Transverse colon (tissue), 4 donors: ENCODE data around the gene ZNF319. TPM values are rescaled to one million over a fixed set of nuclear protein-coding genes. Genes with fewer than 3 reads are reported as not detected.

Source experiments
- DNase-seq: peaks from one replicate; pipeline ENCODE4 v3.0.0-alpha.2; 2019
- H3K27ac ChIP-seq, 4 donors: fragments of 200-600 bp; sonication (generic); 2 replicates each; pipeline ENCODE4 v1.5.1; 2016 to 2018; ENCODE audit warnings: inconsistent platforms in 4 of 4
- H3K27me3 ChIP-seq: fragments of 200-600 bp; sonication (generic); 2 replicates; pipeline ENCODE4 v1.5.1; 2017; ENCODE audit warnings: inconsistent platforms
- H3K36me3 ChIP-seq, 4 donors: fragments of 200-600 bp; sonication (generic); 2 replicates each; pipeline ENCODE4 v1.5.1; 2017 to 2019; ENCODE audit warnings: inconsistent platforms in 4 of 4
- H3K4me1 ChIP-seq, 4 donors: fragments of 200-600 bp; sonication (generic); 2 replicates each; pipeline ENCODE4 v1.5.1; 2017 to 2020; ENCODE audit warnings: inconsistent platforms in 4 of 4
- H3K4me3 ChIP-seq, 4 donors: fragments of 200-600 bp; sonication (generic); 1 replicate in 1 of 4; 2 replicates in 3 of 4; pipeline versions ENCODE4 v1.5.1 to v1.6.1; 2017 to 2019; ENCODE audit warnings: inconsistent platforms in 4 of 4
- H3K9me3 ChIP-seq, 2 donors: fragments of 200-600 bp; sonication (generic); 2 replicates each; pipeline ENCODE4 v1.5.1; 2017 to 2019; ENCODE audit warnings: inconsistent platforms in 2 of 2
- EP300 ChIP-seq: sonication (generic); formaldehyde crosslinking; IDR thresholded peaks from one replicate; pipeline ENCODE4 v1.6.1; 2017; ENCODE audit warnings: antibody characterized with exemption, low read depth
- POLR2A ChIP-seq: fragments of 450-650 bp; IDR thresholded peaks from one replicate; pipeline ENCODE4 v1.6.1; 2016; ENCODE audit warnings: antibody characterized with exemption, mild to moderate bottlenecking, moderate library complexity
- POLR2AphosphoS5 ChIP-seq, 3 donors: sonication (generic); formaldehyde crosslinking; IDR thresholded peaks; one replicate each; pipeline ENCODE4 v1.6.1; 2016; ENCODE audit warnings: antibody characterized with exemption in 3 of 3
- WGBS, 2 donors: methylation state at CpG; one replicate each; pipeline ENCODE4 v1.1.5; 2018; ENCODE audit warnings: low coverage in 1 of 2; 5-methylcytosine and 5-hydroxymethylcytosine counted together
- in situ Hi-C, 4 donors: fragments of 200-750 bp; cut with MboI; loops; one replicate each; pipeline versions ENCODE4 v1.15.0 to v1.15.1; 2017; ENCODE audit warnings: low sequenced_read_pairs in 3 of 4, low pct_ligation_motif_present in 1 of 4, low pct_unique_long_range_greater_than_20kb in 1 of 4
- intact Hi-C: fragments of 100-400 bp; cut with DNase I; formaldehyde crosslinking; loops from one replicate; pipeline ENCODE4 v1.15.1; 2023; ENCODE audit warnings: low total_unique reads
- total RNA-seq, 4 donors: library from RNA; depleted of rRNA; stranded (reverse); fragments of >200 nt; gene quantifications; one replicate each; pipeline ENCODE4 v1.1.0, GENCODE V29; 2016
- TF ChIP-seq, protein P1 (sequence below), 5 experiments: fragments of 200-600 bp in 3 of 5; fragments of 450-650 bp in 2 of 5; sonication (generic) in 3 of 5; IDR thresholded peaks; 1 replicate in 2 of 5; 2 replicates in 3 of 5; pipeline ENCODE4 v1.5.1; 2016 to 2017; ENCODE audit warnings: antibody characterized with exemption in 5 of 5, inconsistent platforms in 3 of 5, mild to moderate bottlenecking in 2 of 5, moderate library complexity in 1 of 5

Gene ZNF319
- total RNA-seq, 4 donors from 2014 or later: 6.4 to 11.6 (median 6.5) TPM

DNA sequence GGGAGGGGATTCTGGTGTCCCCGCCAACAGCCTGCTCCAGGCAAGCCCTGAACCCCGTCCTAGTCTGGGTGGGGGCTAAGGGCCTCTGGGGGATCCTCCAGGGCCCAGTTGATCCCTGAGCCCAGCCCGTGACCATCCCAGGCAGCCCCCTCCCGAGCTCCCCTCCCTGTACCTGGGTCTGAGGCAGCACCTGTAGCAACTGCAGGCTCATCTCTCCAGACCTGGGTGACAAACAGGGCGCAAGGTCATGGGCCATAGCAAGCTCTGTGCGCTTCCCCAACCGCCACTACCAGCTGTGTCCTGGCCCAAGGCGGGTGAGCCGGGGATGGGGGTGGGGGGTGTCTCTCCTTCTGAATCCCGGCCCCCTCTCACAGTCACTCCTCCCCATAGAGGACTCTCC lies 40.2 kb downstream of the ZNF319 start:
- Histone ChIP-seq H3K9me3 (no peaks in the 10 kb centered on the region), H3K4me3 (no peak overlapping the region), H3K4me1 (no peaks in the 10 kb centered on the region), H3K27me3 (no peaks in the 10 kb centered on the region), H3K36me3 (no peaks in the 10 kb centered on the region), H3K27ac (no peak overlapping the region)
- WGBS, 2 donors: 99% methylated on average over 8 of the region's 10 CpGs; no CpG with 5 or more reads in 1 of the 2 donors
- no peak for TF ChIP-seq POLR2AphosphoS5 (IDR thresholded peaks at IDR 0.05)
- TF ChIP-seq, protein P1, sequence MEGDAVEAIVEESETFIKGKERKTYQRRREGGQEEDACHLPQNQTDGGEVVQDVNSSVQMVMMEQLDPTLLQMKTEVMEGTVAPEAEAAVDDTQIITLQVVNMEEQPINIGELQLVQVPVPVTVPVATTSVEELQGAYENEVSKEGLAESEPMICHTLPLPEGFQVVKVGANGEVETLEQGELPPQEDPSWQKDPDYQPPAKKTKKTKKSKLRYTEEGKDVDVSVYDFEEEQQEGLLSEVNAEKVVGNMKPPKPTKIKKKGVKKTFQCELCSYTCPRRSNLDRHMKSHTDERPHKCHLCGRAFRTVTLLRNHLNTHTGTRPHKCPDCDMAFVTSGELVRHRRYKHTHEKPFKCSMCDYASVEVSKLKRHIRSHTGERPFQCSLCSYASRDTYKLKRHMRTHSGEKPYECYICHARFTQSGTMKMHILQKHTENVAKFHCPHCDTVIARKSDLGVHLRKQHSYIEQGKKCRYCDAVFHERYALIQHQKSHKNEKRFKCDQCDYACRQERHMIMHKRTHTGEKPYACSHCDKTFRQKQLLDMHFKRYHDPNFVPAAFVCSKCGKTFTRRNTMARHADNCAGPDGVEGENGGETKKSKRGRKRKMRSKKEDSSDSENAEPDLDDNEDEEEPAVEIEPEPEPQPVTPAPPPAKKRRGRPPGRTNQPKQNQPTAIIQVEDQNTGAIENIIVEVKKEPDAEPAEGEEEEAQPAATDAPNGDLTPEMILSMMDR (IDR thresholded peaks at IDR 0.05): no peak
- TF ChIP-seq EP300: no peak
- no peak for TF ChIP-seq POLR2A
- intact Hi-C loops (no loop called here), in situ Hi-C loops (no loop called here)
- DNase-seq: no peak

DNA sequence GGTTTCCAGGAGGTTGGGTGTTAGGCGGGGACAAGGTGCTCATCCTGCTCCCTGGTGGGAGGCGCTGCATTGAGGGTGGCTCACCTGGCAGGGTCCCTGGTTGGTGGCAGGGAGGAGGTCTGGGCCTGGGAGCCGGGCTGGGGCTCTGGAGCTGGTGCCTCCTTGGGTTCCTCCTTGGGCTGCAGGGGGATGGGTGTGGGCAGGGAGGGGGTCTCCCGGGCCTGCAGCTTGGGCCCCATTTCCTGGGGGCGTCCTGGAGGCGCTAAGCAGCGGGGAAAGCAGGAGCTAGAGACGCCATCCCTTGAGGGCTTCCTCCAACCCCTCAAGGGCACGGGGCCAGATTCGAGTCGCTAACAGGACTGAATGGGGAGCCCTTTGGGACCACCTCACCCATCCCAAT lies 40.7 kb downstream of the ZNF319 start:
- Histone ChIP-seq H3K27me3 (no peaks in the 10 kb centered on the region), H3K4me1 (no peaks in the 10 kb centered on the region), H3K27ac (no peak overlapping the region), H3K9me3 (no peaks in the 10 kb centered on the region), H3K4me3 (no peak overlapping the region), H3K36me3 (no peaks in the 10 kb centered on the region)
- in situ Hi-C loops: no loop called here
- 89% methylated on average over 10 of the region's 11 CpGs; no CpG with 5 or more reads in 1 of the 2 donors for WGBS, 2 donors
- intact Hi-C loops: no loop called here
- no peak for DNase-seq
- TF ChIP-seq POLR2AphosphoS5 (IDR thresholded peaks at IDR 0.05): no peak
- TF ChIP-seq POLR2A: no peak
- TF ChIP-seq, protein P1 (IDR thresholded peaks at IDR 0.05): no peak
- no peak for TF ChIP-seq EP300

- in situ Hi-C loops: no loop called here
- no peaks in the 10 kb centered on the region for H3K9me3 ChIP-seq
- DNase-seq: no peak
- H3K27ac ChIP-seq: no peak overlapping the region
- H3K4me3 ChIP-seq: no peak overlapping the region
- WGBS, 2 donors: 85 to 90% methylated on average over 3 to 8 of the region's 8 CpGs
- no peaks in the 10 kb centered on the region for H3K27me3 ChIP-seq
- H3K4me1 ChIP-seq: no peaks in the 10 kb centered on the region
- no peaks in the 10 kb centered on the region for H3K36me3 ChIP-seq
- TF ChIP-seq POLR2AphosphoS5 (IDR thresholded peaks at IDR 0.05) (no peak), POLR2A (no peak), EP300 (no peak)
- TF ChIP-seq, protein P1 (IDR thresholded peaks at IDR 0.05): no peak
- intact Hi-C loops: no loop called here
These were observed 41.4 kb downstream of the ZNF319 start for GRCh38 chr16:57959121-57959520.

GRCh38 chr16:57958544-57958943 lies 41.9 kb downstream of the ZNF319 start:
- no peak for DNase-seq
- no peak overlapping the region for H3K4me3 ChIP-seq
- no peaks in the 10 kb centered on the region for H3K36me3 ChIP-seq
- H3K27me3 ChIP-seq: no peaks in the 10 kb centered on the region
- H3K9me3 ChIP-seq: no peaks in the 10 kb centered on the region
- no peaks in the 10 kb centered on the region for H3K4me1 ChIP-seq
- TF ChIP-seq POLR2AphosphoS5 (IDR thresholded peaks at IDR 0.05) (no peak), EP300 (no peak), POLR2A (no peak)
- TF ChIP-seq, protein P1 (IDR thresholded peaks at IDR 0.05): no peak
- intact Hi-C loops (no loop called here), in situ Hi-C loops (no loop called here)
- no peak overlapping the region for H3K27ac ChIP-seq
- 73% methylated on average over 6 of the region's 6 CpGs; no CpG with 5 or more reads in 1 of the 2 donors for WGBS, 2 donors
